Measurements from ENCODE around the gene SGK1. TPM values are rescaled to one million over a fixed set of nuclear protein-coding genes. Genes with fewer than 3 reads are reported as not detected.
"Not testable (repeated sequence)": the region's sequence is repeated elsewhere in the genome, so short reads cannot be mapped to it uniquely, and the experiment has no call there.

The SGK1 gene
- total RNA-seq, 1 donor from 2014 or later = 25.8 TPM

DNA sequence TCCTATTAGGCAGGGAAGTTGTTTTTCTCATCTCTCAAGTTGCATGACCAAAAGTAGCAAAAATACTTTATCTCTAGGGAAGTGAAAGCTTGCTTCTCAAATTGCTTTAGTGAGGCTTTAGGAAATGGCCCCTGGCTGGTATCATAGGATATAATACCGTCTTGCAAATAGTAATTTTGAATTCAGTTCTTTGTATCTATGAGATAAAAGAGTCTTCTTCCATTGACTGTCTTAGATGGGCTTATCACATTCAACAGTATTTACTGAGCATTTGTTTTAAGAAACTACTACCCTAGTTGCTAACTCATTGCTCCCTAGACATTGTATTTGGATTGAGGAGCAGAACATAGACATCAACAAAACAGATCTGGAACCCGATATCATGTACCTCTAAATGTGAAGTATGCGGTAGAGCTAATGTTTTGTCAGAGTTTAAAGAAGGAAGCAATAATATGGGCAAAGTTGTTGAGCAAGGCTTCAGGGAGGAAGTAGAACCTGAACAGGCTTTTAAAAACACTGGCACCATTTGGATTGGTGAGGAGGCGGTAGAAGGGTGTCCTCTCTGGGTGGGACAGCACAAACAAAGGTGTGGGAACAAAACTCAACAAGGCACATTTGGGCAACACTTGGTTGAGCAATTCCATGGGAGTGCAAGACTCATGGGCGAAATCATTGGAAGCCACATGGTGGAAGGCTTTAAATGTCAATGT is 101.5 kb downstream of the SGK1 start:
- intact Hi-C loops (cut with micrococcal nuclease) = no loop called here
- DNase-seq = no peak
- TF ChIP-seq, protein P1, sequence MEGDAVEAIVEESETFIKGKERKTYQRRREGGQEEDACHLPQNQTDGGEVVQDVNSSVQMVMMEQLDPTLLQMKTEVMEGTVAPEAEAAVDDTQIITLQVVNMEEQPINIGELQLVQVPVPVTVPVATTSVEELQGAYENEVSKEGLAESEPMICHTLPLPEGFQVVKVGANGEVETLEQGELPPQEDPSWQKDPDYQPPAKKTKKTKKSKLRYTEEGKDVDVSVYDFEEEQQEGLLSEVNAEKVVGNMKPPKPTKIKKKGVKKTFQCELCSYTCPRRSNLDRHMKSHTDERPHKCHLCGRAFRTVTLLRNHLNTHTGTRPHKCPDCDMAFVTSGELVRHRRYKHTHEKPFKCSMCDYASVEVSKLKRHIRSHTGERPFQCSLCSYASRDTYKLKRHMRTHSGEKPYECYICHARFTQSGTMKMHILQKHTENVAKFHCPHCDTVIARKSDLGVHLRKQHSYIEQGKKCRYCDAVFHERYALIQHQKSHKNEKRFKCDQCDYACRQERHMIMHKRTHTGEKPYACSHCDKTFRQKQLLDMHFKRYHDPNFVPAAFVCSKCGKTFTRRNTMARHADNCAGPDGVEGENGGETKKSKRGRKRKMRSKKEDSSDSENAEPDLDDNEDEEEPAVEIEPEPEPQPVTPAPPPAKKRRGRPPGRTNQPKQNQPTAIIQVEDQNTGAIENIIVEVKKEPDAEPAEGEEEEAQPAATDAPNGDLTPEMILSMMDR (IDR thresholded peaks at IDR 0.05; ENCODE audit: borderline replicate concordance) = no peak
- no peaks in the 10 kb centered on the region for H3K27me3 ChIP-seq (ENCODE audit: low read depth)
- H3K4me3 ChIP-seq = no peak overlapping the region
- H3K4me1 ChIP-seq = no peaks in the 10 kb centered on the region
- no peaks in the 10 kb centered on the region for H3K9me3 ChIP-seq (replicated peaks)
- no peak overlapping the region for H3K27ac ChIP-seq (replicated peaks)
- no peaks in the 10 kb centered on the region for H3K36me3 ChIP-seq

DNA sequence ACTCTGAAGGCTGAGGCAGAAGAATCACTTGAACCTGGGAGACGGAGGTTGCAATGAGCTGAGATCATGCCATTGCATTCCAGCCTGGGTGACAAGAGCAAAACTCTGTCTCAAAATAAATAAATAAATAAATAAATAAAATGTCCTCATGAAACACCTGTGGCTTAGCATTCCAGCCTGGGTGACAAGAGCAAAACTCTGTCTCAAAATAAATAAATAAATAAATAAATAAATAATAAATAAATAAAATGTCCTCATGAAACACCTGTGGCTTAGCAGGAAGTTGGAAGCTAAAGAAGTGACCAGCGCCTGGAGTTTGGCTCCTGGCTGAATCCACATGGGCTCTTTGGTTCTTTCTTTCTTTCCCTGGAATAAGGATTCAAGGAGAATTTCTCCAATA is 104.5 kb downstream of the SGK1 start:
- DNase-seq; H3K27ac ChIP-seq (replicated peaks); H3K27me3 ChIP-seq (ENCODE audit: low read depth); intact Hi-C loops (cut with micrococcal nuclease); H3K4me3 ChIP-seq; H3K36me3 ChIP-seq; H3K4me1 ChIP-seq; H3K9me3 ChIP-seq (replicated peaks): not testable (repeated sequence)

DNA sequence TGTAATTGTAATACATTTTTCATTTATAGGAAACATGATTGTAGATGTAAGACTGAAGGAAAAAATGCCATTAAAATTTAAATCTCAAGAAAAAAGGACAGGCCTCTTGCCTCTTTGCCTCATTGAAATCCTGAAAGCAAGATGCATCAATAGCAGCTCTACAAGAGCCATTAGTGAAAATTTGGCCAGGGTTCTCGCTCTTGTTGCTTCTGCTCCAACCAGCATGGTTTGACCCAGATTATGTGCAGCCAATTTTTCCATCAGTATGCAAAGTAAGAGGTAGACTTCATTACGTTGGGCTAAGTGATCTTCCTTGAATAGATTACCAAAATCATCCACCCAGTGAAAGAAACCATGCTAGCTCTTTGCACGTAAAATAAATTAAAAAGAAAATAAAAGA is 106.6 kb downstream of the SGK1 start:
- TF ChIP-seq, protein P1 (IDR thresholded peaks at IDR 0.05; ENCODE audit: borderline replicate concordance) = no peak
- no peak overlapping the region for H3K27ac ChIP-seq (replicated peaks)
- no peaks in the 10 kb centered on the region for H3K4me1 ChIP-seq
- DNase-seq = no peak
- H3K4me3 ChIP-seq = no peak overlapping the region
- intact Hi-C loops (cut with micrococcal nuclease) = no loop called here
- H3K36me3 ChIP-seq = no peaks in the 10 kb centered on the region
- no peaks in the 10 kb centered on the region for H3K9me3 ChIP-seq (replicated peaks)
- H3K27me3 ChIP-seq (ENCODE audit: low read depth) = no peaks in the 10 kb centered on the region

GRCh38 chr6:134207421-134207820 is 110.5 kb downstream of the SGK1 start:
- no peak for DNase-seq
- H3K36me3 ChIP-seq = no peaks in the 10 kb centered on the region
- intact Hi-C loops (cut with micrococcal nuclease) = no loop called here
- H3K27ac ChIP-seq (replicated peaks) = no peak overlapping the region
- H3K4me1 ChIP-seq = no peaks in the 10 kb centered on the region
- H3K27me3 ChIP-seq (ENCODE audit: low read depth) = no peaks in the 10 kb centered on the region
- H3K4me3 ChIP-seq = no peak overlapping the region
- TF ChIP-seq, protein P1 (IDR thresholded peaks at IDR 0.05; ENCODE audit: borderline replicate concordance) = no peak
- peaks cover 11% of the 10 kb centered on the region for H3K9me3 ChIP-seq (replicated peaks)

GRCh38 chr6:134205366-134205765 is 112.5 kb downstream of the SGK1 start:
- intact Hi-C loops (cut with micrococcal nuclease) = no loop called here
- peaks cover 11% of the 10 kb centered on the region for H3K9me3 ChIP-seq (replicated peaks)
- no peaks in the 10 kb centered on the region for H3K36me3 ChIP-seq
- no peaks in the 10 kb centered on the region for H3K4me1 ChIP-seq
- no peak overlapping the region for H3K27ac ChIP-seq (replicated peaks)
- H3K4me3 ChIP-seq = no peak overlapping the region
- H3K27me3 ChIP-seq (ENCODE audit: low read depth) = no peaks in the 10 kb centered on the region
- TF ChIP-seq, protein P1 (IDR thresholded peaks at IDR 0.05; ENCODE audit: borderline replicate concordance) = no peak
- no peak for DNase-seq

- H3K4me1 ChIP-seq; H3K4me3 ChIP-seq; H3K27me3 ChIP-seq (ENCODE audit: low read depth); H3K27ac ChIP-seq (replicated peaks); DNase-seq; H3K36me3 ChIP-seq; intact Hi-C loops (cut with micrococcal nuclease): not testable (repeated sequence)
- peaks cover 11% of the 10 kb centered on the region for H3K9me3 ChIP-seq (replicated peaks)
Measured at GRCh38 chr6:134204759-134205158, 113.2 kb downstream of the SGK1 start.

Measured in left ventricle myocardium inferior (tissue), 1 donor.